GM12891 (cell line): ENCODE results near the gene POLR1C.
"Not testable (repeated sequence)": the region's sequence is repeated elsewhere in the genome, so short reads cannot be mapped to it uniquely, and the experiment has no call there.

ENCODE experiments used
- DNase-seq: peaks from one replicate; pipeline ENCODE4 v3.0.0; 2011; ENCODE audit warnings: low spot score; ENCODE audit not compliant: insufficient read length
- FAIRE-seq: peaks from 2 replicates; lab custom pipeline; 2011; peaks lifted over from hg19 to GRCh38; lab: Jason Lieb, UNC
- PAX5 ChIP-seq: IDR thresholded peaks from 2 replicates; pipeline ENCODE4 v1.6.1; 2011; ENCODE audit warnings: low read length, moderate library complexity, mild to moderate bottlenecking; ENCODE audit not compliant: insufficient read depth, severe bottlenecking
- POLR2A ChIP-seq: IDR thresholded peaks from 2 replicates; pipeline ENCODE4 v1.6.1; 2011; ENCODE audit warnings: low read depth, low read length, control low read depth
- POLR2AphosphoS5 ChIP-seq: IDR thresholded peaks from 2 replicates; pipeline ENCODE4 v1.6.1; 2011; ENCODE audit warnings: low read depth, low read length, control low read depth
- POU2F2 ChIP-seq: IDR thresholded peaks from 2 replicates; pipeline ENCODE4 v1.6.1; 2011; ENCODE audit warnings: low read depth, mild to moderate bottlenecking, control low read depth, low read length, moderate library complexity
- SPI1 ChIP-seq: IDR thresholded peaks from 2 replicates; pipeline ENCODE4 v1.6.1; 2011; ENCODE audit warnings: low read depth, low read length, control low read depth
- TAF1 ChIP-seq: IDR thresholded peaks from 2 replicates; pipeline ENCODE4 v1.6.1; 2011; ENCODE audit warnings: low read depth, low read length, control low read depth

Gene POLR1C

DNA sequence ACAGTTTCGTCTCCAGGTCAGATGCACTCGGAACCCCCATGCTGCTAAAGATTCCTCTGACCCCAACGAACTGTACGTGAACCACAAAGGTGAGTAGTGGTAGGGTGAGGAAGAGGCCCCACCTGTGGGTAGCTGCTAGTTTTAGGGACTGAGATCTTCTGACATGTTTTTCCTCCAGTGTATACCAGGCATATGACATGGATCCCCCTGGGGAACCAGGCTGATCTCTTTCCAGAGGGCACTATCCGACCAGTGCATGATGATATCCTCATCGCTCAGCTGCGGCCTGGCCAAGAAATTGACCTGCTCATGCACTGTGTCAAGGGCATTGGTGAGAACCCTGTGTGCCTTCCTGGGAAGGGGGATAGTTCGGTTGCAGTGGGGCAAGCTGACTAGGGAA lies 3.2 kb downstream of the POLR1C start:
- DNase-seq (no peak), FAIRE-seq (no peak)
- no peak for TF ChIP-seq TAF1
- TF ChIP-seq SPI1, result no peak
- TF ChIP-seq POU2F2, result no peak
- TF ChIP-seq PAX5, result no peak
- 0 out of 2 replicates have a peak, but pooled peaks have one; percentile 30 for TF ChIP-seq POLR2AphosphoS5
- TF ChIP-seq POLR2A, result no peak

DNA sequence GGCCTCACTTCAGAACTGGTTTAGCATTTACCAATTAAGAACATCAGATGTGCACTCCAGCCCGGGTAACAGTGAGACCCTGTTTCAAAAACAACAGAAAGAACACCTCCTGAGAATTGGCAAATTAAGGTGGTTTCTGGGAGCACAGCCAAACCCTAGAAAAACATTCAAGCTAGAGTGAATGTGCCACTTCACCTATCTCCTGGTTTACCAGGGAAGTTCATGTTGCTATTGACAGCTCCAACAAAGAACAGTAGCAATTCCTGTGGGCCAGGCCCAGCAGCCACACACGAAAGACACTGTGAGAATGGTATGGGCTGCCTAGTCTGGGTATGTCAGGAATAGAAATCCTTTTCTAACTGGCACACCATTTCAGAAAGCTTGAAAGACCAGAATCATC lies 4.9 kb downstream of the POLR1C start:
- FAIRE-seq, result no peak
- no peak for TF ChIP-seq POLR2A
- TF ChIP-seq PAX5, result no peak
- no peak for TF ChIP-seq POU2F2
- TF ChIP-seq POLR2AphosphoS5, result no peak
- TF ChIP-seq SPI1, result no peak
- no peak for TF ChIP-seq TAF1
- no peak for DNase-seq

DNA sequence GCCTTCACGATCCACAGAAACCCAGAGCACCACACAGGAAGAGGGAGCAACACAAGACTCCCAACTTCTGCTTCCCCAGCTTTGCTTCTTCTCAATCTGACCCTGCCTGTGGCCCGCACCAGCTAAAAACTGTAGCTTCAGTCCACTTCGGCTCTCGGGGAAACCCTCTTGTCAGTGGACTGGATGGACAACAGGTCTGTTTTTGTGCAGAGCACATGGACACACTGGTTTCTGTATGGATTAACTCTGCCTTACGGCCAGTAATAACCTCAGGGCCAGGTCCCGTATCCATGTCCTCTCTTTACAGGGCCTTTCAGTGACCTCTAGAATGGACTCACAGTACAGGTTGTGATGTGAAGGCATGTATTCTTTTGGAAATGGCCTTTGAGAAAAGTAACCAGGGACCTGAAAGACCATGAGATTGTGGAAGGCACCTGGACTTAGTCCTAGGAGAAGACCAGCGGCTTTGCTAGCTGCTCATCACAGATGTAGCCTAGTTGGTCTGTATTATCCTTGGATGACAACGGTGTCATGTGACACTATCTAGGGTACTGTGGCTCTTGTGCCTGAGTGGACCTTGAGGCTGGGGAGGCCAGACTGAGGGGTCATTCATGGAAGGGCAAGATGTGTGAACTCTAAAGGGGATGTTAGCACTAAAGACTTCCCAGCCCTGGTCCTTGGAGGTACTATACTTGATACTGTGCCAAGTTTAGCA lies 5.8 kb downstream of the POLR1C start:
- TF ChIP-seq SPI1 (no peak), POU2F2 (peak; percentile 43; the same call in 1 of the 2 replicates), POLR2AphosphoS5 (peak; percentile 43)
- no peak for DNase-seq
- no peak for FAIRE-seq

DNA sequence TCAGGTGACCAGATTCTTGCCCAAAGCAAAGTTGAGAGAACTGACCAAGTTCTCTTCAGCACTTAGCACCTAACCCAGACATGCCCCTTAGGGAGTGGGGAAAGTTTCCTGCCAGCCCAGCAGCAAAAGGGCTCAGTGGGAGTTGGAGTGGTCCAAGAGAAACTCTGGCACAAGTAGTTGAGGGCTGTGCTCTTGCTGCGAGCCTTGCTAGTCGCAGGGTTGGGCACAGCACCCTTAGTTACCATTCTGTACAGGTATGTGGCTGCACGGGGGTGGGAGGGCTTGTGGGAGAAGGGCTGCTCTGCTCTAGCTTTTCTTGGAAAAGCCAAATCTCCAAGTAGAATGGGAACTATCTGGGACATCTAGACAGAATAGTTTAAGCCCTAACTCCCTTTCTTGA lies 6.4 kb downstream of the POLR1C start:
- DNase-seq (no peak), FAIRE-seq (no peak)
- TF ChIP-seq PAX5, result no peak
- TF ChIP-seq POLR2A, result no peak
- no peak for TF ChIP-seq SPI1
- no peak for TF ChIP-seq TAF1
- TF ChIP-seq POU2F2, result no peak
- TF ChIP-seq POLR2AphosphoS5, result no peak

DNA sequence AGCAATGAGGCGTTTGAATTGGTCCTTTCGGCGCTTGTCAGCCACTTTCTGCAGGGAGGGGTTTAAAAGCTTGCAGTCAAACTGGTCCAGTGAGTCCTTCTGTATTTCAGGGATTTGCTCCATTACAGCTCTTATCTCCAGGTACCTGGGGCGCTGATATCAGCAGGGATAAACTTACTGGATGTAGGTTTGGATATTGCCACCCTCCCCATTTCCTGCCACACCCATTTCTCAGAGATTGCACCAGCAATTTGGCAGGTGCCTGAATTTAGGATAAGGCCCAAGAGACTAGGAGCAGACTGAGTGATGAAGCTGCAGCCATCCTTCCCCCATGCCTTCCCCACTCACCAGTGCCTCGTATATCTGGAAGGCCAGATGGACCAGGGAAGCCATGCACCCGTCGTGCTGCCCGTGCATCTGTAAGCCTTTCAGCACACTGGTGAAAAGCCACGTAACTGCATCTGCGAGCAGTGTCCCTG lies 7.6 kb downstream of the POLR1C start:
- TF ChIP-seq POLR2AphosphoS5 (peak; percentile 66; the same call in 1 of the 2 replicates), POLR2A (0 out of 2 replicates have a peak, but pooled peaks have one; percentile 11), POU2F2 (no peak)
- no peak for FAIRE-seq
- DNase-seq, result no peak

DNA sequence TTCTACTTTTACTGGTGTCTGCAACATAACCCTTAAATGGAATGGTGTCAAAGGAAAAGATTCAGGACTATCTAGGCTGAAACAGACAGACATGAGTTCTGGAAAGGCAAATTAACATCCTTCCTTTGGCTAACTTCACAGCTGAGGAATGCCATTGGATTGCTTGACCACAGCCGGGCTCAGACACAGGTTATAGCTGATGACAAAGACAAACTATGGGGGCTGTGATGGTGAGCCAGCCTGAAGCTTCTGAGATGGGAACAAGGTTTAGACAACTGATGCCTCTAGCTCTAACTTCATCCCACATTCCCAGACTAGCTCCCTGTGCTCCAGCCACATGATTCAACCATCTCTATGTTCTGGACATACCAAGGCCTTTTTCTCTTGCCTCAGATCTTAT lies 15.3 kb downstream of the POLR1C start:
- no peak for FAIRE-seq
- no peak for DNase-seq
- TF ChIP-seq POLR2AphosphoS5 (no peak), PAX5 (no peak), TAF1 (no peak), POU2F2 (no peak), POLR2A (no peak), SPI1 (no peak)

DNA sequence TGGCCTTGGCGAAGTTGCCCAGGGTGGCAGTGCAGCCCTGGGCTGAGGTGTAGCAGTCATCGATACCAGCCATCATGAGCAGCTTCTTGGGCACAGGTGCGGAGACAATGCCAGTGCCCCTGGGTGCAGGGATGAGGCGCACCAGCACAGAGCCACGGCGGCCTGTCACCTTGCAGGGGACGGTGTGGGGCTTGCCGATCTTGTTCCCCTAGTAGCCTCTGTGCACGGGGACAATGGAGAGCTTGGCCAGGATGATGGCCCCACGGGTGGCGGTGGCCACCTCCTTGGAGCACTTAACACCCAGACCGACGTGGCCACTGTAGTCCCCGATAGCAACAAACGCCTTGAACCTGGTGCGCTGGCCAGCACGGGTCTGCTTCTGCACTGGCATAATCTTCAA lies 22.1 kb downstream of the POLR1C start:
- not testable (repeated sequence) for DNase-seq, FAIRE-seq

DNA sequence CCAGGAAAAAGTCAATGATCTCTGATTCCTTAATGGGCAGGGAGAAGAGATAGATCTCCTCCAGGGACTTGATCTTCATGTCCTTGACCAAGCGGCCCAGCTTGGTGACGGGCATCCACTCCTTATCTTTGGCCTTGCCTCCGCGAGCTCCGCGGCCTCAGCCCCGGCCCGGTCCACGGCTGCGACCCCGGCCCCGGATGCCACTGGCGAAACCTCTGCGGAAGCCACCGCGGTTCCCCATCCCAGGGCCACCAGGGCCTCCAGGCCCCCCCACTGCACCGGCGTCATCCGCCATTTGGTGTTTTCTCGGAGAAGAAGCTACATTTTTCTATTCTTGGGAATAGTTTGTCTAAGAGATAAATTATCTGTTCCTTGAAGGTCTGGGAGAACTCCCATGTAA lies 22.5 kb downstream of the POLR1C start:
- not testable (repeated sequence) for DNase-seq, FAIRE-seq

DNA sequence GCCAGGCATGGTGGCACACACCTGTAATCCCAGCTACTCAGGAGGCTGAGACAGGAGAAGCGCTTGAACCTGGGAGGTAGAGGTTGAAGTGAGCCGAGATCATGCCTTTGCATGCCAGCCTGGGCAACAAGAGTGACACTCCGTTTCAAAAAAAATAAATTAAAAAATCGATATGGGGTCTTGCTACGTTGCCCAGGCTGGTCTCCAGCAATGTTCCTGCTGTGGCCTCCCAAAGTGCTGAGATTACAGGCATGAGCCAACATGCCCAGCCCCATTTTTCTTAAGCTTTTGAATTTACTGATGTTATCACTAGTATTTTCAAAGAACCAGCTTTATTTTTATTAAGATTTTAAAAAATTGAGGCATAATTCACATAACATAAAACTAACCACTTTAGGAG lies 23.6 kb downstream of the POLR1C start:
- no peak for TF ChIP-seq POU2F2
- TF ChIP-seq PAX5, result no peak
- no peak for TF ChIP-seq POLR2AphosphoS5
- no peak for TF ChIP-seq SPI1
- no peak for TF ChIP-seq TAF1
- no peak for TF ChIP-seq POLR2A
- DNase-seq (no peak), FAIRE-seq (no peak)

DNA sequence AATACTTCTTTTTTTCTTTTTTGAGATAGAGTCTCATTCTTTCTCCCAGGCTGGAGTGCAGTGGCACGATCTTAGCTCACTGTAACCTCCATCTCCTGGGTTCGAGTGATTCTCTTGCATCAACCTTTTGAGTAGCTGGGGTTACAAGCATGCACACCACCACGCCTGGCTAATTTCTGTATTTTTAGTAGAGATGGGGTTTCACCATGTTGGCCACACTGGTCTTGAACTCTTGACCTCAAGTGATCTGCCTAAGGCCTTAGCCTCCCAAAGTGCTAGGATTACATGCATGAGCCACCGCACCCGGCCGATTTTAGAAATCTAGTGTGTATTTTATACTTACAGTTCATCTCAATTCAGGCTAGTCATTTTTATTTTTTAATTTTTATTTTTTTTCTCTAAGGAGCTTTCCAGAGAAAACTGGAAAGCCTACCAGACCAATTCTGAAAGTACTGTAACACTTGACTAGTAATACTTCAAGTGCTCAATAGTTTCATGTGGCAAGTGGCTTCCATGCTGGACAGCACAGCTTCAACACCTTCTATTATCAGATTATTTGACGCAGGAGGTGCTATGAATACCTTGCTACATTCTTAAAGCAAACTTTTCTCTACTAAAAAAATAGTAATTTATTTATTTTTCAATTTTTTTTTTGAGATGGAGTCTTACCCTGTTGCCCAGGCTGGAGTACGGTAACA lies 25.0 kb downstream of the POLR1C start:
- TF ChIP-seq PAX5, result peak; percentile 65
- no peak for TF ChIP-seq POU2F2
- no peak for TF ChIP-seq POLR2A
- TF ChIP-seq TAF1, result no peak
- no peak for TF ChIP-seq POLR2AphosphoS5
- no peak for TF ChIP-seq SPI1
- DNase-seq, result peak; percentile 15
- peak; percentile 85 for FAIRE-seq
